NCI-H1092 (cell line): ENCODE results near the gene CDH2.

Source experiments
- DNase-seq: peaks from one replicate; lab custom pipeline; 2025; lab: John Stamatoyannopoulos, UW

CDH2 gene

DNA sequence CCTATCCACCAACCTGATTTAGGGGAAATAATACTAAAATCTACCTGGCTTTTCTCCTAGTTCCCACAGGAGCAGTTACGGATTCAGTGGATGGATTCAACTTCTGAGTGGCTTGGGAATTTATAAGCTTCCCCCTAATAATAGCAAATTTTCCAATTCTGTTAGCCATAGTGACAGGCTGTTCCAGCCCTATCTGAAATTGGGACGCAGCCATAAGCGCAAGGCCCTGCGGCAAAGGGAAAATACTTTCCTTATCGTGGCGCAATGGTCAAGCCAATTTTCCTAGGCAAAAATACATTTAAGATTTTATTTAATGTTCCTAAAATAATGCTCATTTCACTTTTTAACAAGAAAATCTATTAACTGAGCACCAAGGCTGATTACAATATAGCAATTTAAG, 49.7 kb downstream of the CDH2 start:
- DNase-seq, result no peak

DNA sequence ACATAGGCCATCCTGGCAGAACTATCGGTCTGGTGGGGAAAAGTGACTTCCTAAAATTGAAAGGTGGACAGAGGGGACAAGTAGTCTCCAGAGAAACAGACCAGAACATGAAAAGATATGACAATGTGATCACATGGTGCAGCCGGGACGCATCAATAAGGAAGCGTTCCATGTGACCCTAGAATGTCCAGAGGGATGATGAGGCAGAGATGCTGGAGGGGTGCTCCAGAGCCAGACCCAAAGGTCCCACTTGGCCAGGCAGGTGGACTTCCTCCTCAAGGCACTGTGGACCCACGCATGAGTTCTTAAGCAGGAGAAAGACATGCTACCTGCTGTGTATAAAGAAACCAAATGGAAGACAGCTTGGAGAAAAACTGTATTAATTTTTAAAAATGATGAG, 50.2 kb downstream of the CDH2 start:
- DNase-seq, result no peak

DNA sequence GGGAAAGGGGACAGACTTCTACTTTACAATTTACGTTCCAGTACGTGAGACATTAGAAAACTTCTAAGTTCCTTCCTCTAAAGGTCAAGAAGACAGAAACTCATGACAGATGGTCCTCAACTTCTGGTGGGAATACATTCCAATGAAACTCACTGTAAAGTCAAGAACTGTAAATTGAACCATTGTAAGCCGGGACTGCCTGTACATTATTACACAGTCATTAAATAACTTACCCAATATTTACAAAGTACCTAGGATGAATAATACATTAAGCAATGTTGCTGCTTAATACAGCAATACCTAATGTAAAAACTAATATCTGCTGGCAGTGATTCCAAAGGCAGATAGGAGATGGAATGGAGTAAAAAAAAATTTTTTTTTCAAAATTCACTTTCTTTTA, 51.9 kb downstream of the CDH2 start:
- no peak for DNase-seq

DNA sequence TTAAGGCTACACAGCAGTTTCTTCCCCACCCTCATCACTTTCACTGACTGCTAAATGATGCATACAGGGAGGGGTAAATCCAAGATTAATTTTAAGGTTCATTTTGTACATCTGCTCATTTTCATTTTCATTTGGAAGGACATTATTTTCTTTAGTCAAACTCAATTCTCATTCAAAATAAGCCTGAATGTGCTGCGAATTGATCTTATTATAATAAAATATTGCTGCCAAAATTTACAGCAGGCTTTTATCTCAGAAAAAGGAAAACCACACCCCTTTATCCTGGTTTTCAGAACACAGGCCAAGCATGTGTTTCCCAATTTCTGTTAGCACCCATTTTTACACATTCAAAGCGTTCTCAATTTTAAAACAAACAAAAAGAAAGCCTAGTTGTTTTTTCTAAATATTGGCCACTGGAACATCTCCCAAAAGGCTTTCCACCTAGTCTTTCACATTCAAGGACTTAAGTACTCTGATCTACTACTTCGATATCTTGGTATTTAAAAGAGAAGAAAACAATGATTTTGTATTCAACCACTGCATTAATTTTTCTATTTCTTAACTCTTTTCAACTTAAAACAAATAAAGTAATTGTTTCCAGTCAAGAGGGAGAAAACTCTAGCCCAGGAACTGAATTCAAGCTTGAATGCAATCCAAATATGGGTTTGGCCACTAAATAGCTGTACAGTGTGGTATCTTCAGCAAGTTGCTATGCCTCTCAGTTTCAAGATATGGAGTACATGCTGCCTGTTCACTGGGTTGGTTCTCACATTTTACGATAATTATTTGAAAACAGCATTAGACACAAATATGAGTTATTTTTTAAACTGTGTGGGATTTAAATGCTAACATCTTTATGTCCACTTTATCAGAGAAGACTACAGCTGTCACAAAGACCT, 52.5 kb downstream of the CDH2 start:
- DNase-seq, result no peak

DNA sequence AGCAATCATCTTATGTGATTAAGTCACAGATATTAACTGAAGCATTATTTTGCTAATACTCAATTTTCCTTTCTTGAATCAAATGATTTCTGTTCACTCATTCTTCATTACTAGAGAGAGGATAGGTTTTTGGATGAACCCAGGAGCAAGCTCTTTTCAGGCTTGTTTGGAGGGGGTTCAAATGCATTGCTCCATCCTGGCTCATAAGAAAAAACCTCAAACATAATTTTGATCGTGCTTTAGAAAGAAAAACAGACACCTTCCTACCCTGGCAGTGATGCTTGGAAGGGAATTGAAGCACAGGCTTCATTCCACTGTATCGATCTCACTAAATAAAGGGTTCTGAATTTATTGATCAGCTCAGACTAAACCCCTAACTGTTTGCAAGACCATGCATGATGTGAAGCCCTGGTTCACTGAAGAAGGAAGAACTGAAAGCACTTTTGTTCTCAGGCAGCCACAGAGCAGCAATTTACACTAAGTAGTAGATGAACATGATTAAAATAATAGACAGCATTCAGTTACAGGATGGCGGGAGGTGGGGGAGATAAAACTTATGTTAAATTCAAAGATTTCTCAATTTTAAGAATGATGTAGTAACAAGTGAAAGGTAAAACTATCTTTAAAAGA, 53.4 kb downstream of the CDH2 start:
- no peak for DNase-seq

DNA sequence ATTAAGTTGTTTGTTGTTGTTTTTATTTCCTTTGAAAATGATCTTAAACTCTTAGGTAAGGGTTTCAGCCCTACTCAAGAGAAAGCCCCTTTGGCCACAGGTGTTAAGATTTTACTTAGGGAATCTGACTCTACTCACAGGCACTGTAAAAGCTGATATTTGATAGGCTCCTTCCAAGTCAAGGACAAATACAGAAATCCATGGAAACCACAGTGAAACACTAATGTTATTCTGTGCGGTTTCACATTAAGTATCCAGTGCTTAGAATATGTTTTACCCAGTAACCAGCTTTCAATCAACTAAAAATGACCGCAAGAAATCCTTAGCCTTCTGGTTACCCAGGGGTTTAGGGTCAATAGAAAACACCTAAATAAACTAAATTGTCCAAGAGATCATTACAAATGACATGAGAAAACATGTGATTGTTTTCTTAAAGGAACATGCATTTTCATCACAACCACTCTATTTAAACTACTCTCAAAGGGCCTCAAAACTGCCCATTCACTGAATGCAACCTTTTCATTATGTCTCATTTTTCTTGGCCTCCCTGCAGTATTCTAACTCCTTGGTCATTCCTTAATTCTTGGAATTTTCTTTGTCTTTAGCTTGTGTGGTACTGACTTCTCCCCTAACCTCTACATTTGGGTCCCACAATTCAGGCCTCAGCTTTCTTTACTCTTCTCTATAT, 56.0 kb downstream of the CDH2 start:
- DNase-seq, result no peak

DNA sequence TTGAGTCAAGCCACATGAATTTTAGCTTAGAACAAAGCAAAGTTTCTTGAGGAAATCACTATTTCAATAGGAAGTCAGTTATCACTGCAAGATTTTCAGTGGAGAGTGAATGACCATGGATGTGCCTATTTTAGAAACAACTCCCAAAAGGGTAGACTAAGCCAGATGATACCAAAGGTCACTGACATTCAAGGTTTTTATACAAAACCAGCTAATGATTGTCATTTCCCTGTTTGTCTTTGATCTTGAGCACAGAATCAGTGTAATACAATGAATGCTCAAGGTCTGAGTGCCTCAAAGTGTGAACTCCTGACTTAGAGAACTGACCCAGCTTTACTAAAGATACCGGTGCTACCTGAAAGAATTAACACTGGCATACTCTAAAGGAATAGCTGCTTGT, 60.5 kb downstream of the CDH2 start:
- no peak for DNase-seq

DNA sequence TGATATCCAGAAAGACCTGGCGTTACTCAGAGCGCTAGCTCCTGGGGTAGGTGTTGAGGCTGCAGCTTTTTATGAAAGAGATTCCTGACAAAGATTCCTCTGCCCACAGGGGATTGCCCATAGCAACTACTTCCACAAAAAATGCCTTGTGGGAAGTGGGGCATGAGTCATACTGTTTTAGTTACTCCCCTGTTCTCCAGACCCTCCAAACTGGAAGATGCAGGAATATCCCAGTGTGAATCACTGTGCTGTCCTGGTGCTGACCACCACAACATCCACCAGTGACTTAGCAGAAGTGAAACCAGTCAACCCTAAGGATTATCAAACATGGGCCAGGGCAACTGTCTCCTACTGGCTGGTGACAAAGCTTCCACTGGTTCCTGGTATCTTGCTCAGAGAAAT, 61.8 kb downstream of the CDH2 start:
- no peak for DNase-seq

DNA sequence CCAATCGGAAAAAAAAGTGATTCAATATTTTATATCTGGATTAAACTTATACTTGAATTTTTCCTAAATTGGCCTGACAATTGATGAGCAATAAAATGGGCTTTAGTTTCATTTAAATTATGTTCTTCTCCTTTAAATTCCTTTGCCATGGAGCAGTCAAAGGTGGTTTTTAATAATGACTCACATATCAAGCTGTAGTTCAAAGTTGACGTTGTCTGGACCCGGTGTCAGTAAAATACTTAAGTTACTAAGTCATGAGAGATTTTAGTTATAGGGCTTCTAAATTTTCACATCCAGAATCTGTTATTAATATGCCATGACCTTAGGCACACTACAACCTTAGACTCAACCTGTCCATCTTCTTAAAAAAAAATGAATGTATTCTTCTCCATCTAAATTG, 62.5 kb downstream of the CDH2 start:
- DNase-seq, result no peak

DNA sequence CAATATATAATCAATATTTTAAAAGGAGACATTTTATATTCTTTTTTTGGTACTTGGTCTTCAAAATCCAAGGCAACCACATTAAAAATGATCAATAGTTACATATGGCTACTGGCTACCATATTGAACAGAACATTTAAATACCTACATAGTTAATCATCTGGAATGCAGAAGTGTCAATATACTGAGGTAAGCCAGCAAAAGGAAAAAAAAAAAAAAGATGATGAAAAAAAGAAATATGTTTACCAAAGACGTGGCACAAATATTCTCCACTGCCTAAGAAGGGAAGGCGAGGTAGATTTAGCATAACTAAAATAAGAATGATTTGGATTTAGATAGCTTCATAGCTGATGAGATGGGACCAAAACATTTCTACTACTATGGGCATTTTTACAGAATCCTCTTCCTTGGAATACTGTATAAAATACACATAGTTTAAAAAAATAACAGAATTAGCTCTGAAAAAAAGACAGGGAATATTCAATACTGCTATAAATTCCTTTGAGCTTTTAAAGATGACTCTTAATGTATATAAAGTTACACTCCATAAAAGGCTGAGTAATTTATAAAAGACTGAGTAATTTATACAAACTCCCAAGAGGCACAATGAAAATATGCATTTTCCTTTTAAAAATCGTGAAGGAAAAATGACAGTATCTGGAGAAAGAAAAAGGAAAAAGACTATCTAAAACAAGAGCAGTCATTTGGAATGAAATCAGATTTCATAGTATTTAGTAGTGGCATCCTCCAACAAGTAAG, 63.5 kb downstream of the CDH2 start:
- DNase-seq, result no peak

DNA sequence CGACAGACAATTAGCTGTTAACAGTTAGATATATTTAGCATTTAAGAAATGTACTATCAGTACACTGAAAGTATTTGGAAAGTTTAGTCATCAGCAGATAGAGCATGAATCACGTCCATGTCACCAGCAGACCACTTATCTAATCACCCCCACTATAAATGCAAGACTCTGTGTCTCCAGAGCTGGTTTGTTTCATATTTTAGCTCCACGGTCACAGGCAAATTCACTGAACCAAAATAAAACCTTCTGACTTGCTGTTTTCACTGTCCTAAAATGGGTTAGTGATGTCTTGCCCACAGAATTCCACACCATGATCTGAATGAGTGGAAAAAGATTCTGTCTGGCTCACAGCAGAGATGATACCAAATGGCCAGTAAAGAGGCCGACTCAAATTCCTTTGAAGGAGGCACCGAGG, 64.9 kb downstream of the CDH2 start:
- no peak for DNase-seq

DNA sequence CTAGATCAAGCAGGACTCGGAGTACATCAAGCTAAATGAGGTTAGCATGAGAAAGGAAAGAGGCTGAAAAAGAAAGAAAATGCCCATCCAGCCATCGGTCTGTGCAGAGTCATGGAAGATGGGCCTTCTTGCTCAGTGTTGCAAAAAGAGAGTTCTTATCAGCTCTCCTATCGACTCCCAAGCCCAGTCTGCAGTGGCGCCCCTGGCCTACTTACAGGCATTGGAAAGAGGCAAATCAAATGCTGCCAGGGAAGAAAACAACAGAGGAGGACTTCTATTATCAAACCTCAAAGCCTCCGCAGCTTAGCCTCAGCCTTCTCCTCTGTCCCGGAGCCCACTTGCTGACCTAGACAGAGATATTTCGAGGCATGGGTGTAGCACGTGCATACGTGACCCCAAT, 66.0 kb downstream of the CDH2 start:
- no peak for DNase-seq

DNA sequence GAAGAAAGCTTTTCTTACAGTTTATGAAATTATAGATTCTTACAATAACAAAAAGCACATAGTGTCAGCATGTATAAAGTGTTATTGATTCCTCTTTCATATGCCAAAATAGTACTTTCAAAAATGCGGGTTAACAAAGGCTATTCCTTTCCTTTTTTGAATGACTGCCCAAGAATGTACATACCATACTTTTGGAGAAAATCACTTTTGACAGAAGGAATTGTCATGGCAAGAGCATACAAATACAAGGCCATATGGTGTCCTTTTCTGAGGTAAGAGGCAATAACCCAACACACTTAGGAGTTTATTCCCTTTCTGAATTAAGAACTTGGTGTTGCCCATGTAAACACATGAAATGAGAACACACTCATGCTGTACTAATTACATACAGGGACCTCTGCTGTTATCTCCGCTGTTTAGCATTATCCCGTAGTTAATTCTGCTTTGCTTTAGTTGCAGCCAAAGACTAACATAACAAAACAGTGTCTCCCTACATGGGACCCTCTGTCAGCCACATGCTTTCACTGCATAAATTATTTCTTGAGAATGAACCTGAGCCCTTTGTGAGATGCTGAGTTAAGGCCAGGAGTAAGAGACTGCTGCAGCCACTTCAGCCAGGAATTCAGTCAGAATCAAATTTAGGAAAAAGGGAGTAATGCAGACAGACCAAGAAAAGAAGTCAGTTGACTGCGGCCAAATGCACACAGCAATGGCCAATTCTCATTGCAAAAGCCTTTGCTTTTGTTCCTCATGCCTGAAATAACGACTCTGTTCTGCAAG, 67.0 kb downstream of the CDH2 start:
- no peak for DNase-seq

DNA sequence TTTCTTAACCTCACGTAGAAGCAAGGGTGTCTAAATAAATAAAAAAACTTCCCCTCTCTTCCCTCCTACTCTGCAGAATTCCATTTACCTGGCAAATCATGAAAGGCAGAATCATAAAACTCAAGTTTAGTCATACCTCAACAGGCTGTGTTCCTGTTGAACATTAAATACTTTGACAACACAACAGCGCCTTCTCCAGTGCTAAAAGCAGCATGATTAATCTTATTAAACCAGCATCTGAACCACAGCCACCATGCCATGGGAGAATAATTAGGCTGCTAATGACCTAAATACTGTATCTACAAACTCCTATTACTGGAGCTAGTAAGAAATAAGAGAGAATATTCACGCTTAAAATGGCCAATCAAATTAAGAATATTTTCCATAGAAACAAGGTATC, 68.1 kb downstream of the CDH2 start:
- no peak for DNase-seq

DNA sequence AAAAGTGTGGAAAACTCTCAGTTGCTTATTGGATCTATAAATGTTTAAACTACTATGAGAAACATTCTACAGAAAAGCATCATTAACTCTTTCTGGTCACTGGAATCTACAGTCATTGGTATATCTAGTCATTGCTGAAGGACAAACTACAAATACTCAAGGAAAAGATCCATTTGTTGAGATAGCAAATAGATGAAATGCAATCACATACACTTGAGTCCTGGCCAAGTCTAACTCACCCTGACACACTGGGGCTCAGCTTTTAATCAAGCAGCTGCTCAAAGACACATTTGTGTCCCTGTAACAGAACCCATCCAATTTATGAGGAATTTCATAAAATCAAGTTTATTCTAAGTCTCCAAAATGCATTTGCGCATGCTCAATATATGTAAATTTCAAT, 68.7 kb downstream of the CDH2 start:
- no peak for DNase-seq

DNA sequence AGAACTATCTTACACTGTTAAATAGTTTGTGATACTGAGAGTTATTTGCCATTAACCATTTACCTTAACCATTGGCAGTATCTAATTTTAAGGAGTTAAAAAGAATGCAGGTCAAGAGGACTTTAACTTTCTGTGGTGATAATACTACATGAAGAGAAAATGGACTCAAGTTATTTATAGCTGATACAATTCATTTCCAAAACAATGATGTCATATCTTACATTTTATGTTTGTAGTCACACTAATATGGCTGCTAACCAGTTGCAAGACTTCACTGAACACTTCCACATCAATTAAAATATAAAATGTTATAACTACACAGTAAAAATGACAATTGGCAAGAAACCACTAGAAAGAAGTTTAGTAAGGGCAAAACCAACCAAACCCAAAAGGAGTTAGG, 77.7 kb downstream of the CDH2 start:
- no peak for DNase-seq

DNA sequence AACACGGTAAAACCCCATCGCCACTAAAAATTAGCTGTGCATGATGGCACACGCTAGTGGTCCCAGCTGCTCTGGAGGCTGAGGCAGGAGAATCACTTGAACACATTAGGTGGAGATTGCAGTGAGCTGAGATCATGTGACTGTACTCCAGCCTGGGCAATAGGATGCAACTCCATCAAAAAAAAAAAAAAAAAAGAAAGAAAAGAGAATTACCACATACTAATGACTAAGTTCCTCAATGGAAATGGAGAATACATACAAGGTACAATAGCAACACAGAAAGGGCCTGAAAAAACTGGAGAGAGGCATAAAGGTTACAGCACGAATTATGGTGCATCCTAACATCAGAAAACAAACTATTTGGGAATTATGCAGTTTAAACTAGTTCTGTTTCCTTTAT, 81.3 kb downstream of the CDH2 start:
- DNase-seq, result no peak

DNA sequence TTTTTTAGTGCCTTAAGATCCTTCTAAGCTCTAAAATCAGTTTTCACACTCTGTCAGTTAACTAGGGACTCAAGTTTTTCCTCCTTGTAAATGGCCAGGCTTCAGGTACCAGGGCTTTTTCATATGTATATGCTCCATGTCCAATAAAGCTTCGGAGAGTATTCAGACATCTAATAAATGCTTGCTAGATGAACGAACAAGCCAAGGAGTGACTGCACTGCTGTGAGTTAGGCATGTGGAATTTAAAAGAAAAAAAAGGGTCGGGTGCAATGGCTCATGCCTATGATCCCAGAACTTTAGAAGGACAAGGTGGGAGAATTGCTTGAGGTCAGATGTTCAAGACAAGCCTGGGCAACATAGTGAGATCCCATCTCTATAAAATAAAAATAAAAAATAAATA, 81.9 kb downstream of the CDH2 start:
- DNase-seq, result no peak

DNA sequence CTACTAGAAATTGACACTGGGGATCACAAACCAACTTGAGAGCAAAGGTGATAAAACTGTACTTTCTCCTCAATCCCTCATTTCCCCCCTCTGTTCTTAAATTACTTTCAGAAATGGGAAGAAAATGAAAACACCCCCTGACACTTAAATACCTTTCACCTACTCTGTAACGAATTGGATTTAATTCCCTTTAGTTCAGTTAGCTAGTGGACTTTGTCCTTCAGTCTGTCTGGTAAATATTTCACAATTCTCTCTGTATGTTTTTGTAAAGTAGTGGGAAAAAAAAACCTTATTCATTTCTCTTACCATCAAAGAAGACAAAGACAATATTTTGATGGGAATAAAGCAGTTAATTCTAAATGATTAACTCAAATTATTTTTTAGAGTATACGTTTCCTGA, 85.7 kb downstream of the CDH2 start:
- DNase-seq, result no peak

DNA sequence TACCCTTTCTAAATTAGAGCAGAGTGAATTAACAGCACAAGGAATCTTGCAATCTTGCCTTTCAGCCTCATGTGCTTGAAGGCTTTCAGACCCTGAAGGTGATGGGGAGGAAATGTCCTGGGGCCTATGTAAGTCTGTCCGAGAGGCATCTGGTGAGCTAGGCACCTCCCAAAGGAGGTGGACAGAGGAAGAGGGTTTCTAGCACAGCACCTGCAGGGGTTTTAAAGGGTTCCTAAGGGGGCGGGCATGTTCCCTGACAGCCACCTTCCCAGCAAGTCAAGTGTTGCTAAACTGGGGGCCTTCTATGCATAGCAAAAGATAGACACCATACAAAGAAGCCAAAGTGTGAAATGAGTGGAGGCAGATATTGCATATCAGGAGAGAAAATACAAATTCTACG, 88.5 kb downstream of the CDH2 start:
- DNase-seq, result no peak

DNA sequence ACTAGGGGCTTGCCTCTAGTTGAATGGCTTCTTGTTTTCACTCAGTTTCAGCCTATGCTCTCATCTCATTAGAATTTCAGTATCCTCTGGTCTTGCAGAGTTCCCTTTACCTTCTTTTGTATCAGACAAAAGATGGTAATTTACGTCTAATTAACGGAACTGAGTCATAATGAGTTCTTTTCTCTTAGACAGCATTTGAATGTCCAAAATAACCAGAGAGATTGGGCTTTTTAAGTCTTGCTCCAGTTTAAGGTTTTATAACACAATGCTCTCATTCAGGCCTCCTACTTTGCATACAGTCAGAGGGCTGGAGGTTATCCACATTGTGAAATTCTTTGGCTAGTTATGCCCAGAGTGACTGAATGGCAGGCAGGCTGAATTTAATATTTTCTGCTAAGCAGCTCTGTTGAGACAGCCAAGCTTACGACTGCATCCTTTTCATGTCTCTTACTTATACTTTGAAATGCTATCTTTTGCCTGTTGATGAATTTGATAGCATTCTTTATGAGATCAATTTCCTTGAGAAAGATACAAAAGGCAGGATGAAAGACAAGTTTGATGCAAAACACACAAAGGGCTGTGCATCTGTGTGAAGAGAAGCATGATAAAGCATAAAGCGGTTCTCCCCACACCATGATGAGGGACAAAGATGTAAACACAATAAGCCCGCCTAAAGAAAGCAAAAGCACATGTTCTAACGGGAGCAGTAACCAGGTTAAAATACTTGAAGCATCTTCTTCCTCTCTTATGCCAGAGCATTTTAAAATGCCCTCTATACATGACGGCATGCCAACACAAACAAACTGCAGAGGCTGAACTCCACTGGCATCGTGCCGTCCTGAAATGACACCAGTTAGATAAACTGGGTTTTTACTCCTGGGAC, 90.0 kb downstream of the CDH2 start:
- peak; percentile 10 for DNase-seq
